ENCODE results near the gene SCTR.
"Not testable (repeated sequence)": the region's sequence is repeated elsewhere in the genome, so short reads cannot be mapped to it uniquely, and the experiment has no call there.

Gene SCTR

GRCh38 chr2:119426801-119427395 is 97.4 kb downstream of the SCTR start:
- no peak for DNase-seq

GRCh38 chr2:119426396-119426675 is 97.9 kb downstream of the SCTR start:
- no peak for DNase-seq

- no peak for DNase-seq
Measured at GRCh38 chr2:119425620-119426395, 98.5 kb downstream of the SCTR start.

- DNase-seq = no peak
Measured at GRCh38 chr2:119425119-119425405, 99.2 kb downstream of the SCTR start.

GRCh38 chr2:119424284-119425118 is 99.8 kb downstream of the SCTR start:
- no peak for DNase-seq

GRCh38 chr2:119423811-119424210 is 100.5 kb downstream of the SCTR start:
- DNase-seq = no peak

GRCh38 chr2:119423108-119423444 is 101.2 kb downstream of the SCTR start:
- no peak for DNase-seq

GRCh38 chr2:119422360-119423107 is 101.7 kb downstream of the SCTR start:
- DNase-seq = no peak

- DNase-seq = no peak
Measured at GRCh38 chr2:119421741-119422140, 102.5 kb downstream of the SCTR start.

GRCh38 chr2:119421304-119421703 is 103.0 kb downstream of the SCTR start:
- no peak for DNase-seq

- DNase-seq = no peak
Measured at GRCh38 chr2:119419803-119420508, 104.3 kb downstream of the SCTR start.

GRCh38 chr2:119419065-119419464 is 105.2 kb downstream of the SCTR start:
- no peak for DNase-seq

GRCh38 chr2:119417908-119418307 is 106.4 kb downstream of the SCTR start:
- no peak for DNase-seq

GRCh38 chr2:119416299-119416923 is 107.9 kb downstream of the SCTR start:
- DNase-seq = no peak

GRCh38 chr2:119415630-119416029 is 108.7 kb downstream of the SCTR start:
- DNase-seq = no peak

- no peak for DNase-seq
Measured at GRCh38 chr2:119414894-119415293, 109.4 kb downstream of the SCTR start.

- no peak for DNase-seq
Measured at GRCh38 chr2:119409506-119409905, 114.8 kb downstream of the SCTR start.

- no peak for DNase-seq
Measured at GRCh38 chr2:119408221-119408619, 116.1 kb downstream of the SCTR start.

- peak; percentile 65 for DNase-seq
Measured at GRCh38 chr2:119407430-119408220, 116.7 kb downstream of the SCTR start.

- no peak for DNase-seq
Measured at GRCh38 chr2:119405151-119405550, 119.1 kb downstream of the SCTR start.

GRCh38 chr2:119403618-119404017 is 120.7 kb downstream of the SCTR start:
- not testable (repeated sequence) for DNase-seq
